Gastroesophageal sphincter (tissue), 3 donors: ENCODE results near the gene TMEM164.

Experiments
- CTCF ChIP-seq, 4 experiments: fragments of 200-600 bp in 2 of 4; fragments of 450-650 bp in 2 of 4; sonication (generic) in 1 of 4; IDR thresholded peaks; one replicate each; pipeline ENCODE4 v1.5.1; 2017 to 2019; ENCODE audit warnings: antibody characterized with exemption in 4 of 4, mild to moderate bottlenecking in 2 of 4, moderate library complexity in 2 of 4
- EP300 ChIP-seq: sonication (generic); formaldehyde crosslinking; IDR thresholded peaks from one replicate; pipeline ENCODE4 v1.6.1; 2017; ENCODE audit warnings: antibody characterized with exemption, mild to moderate bottlenecking
- POLR2A ChIP-seq, 2 donors: fragments of 450-650 bp; IDR thresholded peaks; one replicate each; pipeline ENCODE4 v1.6.1; 2017; ENCODE audit warnings: antibody characterized with exemption in 2 of 2, mild to moderate bottlenecking in 2 of 2, moderate library complexity in 1 of 2
- POLR2AphosphoS5 ChIP-seq: sonication (generic); formaldehyde crosslinking; IDR thresholded peaks from one replicate; pipeline ENCODE4 v1.6.1; 2017; ENCODE audit warnings: antibody characterized with exemption

GRCh38 chrX:110156167-110156754 lies 153.3 kb downstream of the TMEM164 start:
- no peak for TF ChIP-seq POLR2A (IDR thresholded peaks at IDR 0.05)
- TF ChIP-seq CTCF (IDR thresholded peaks at IDR 0.05) = peak in 3 of 4 experiments; percentile 5 to 46 (median 37)
- TF ChIP-seq POLR2AphosphoS5 = no peak
- TF ChIP-seq EP300 = no peak
